HepG2 (cell line): ENCODE results near the gene RTN4RL2. TPM values are rescaled to one million over a fixed set of nuclear protein-coding genes. Genes with fewer than 3 reads are reported as not detected.

ENCODE experiments used
- BRCA1 ChIP-seq: sonication (generic); formaldehyde crosslinking; IDR thresholded peaks from 2 replicates; pipeline ENCODE4 v1.4.0; 2020; ENCODE audit warnings: missing genetic modification reagents
- EEA1 ChIP-seq: sonication (generic); formaldehyde crosslinking; IDR thresholded peaks from 2 replicates; pipeline ENCODE4 v1.5.1; 2020; ENCODE audit warnings: mild to moderate bottlenecking, missing genetic modification reagents, borderline replicate concordance
- FOXM1 ChIP-seq: sonication (generic); formaldehyde crosslinking; IDR thresholded peaks from 2 replicates; pipeline ENCODE4 v1.5.0; 2020; ENCODE audit warnings: missing genetic modification reagents
- GLMP ChIP-seq: sonication (generic); formaldehyde crosslinking; IDR thresholded peaks from 2 replicates; pipeline ENCODE4 v1.9.0; 2021; ENCODE audit warnings: missing genetic modification reagents, mild to moderate bottlenecking, borderline replicate concordance
- KAT2B ChIP-seq: fragments of 150-350 bp; IDR thresholded peaks from 2 replicates; pipeline ENCODE4 v1.6.1; 2014; ENCODE audit warnings: low read depth, low read length, borderline replicate concordance
- KDM5B ChIP-seq: sonication (generic); formaldehyde crosslinking; IDR thresholded peaks from 2 replicates; pipeline ENCODE4 v1.4.0; 2020; ENCODE audit warnings: missing genetic modification reagents, mild to moderate bottlenecking, borderline replicate concordance
- MXI1 ChIP-seq: IDR thresholded peaks from 3 replicates; pipeline ENCODE4 v1.6.1; 2012; ENCODE audit warnings: low read depth, low read length, inconsistent platforms, borderline replicate concordance
- NONO ChIP-seq, 2 experiments: fragments of 450-650 bp in 1 of 2; sonication (generic) in 1 of 2; formaldehyde crosslinking in 1 of 2; IDR thresholded peaks in 1 of 2; conservative IDR thresholded peaks in 1 of 2; 2 replicates each; pipeline versions ENCODE4 v1.6.1 to v1.8.0; 2017 to 2022; ENCODE audit warnings: mild to moderate bottlenecking in 1 of 2, missing genetic modification reagents in 1 of 2, moderate library complexity in 1 of 2
- NR2C2 ChIP-seq: sonication (generic); formaldehyde crosslinking; IDR thresholded peaks from 2 replicates; pipeline ENCODE4 v1.4.0; 2020; ENCODE audit warnings: missing genetic modification reagents, mild to moderate bottlenecking, moderate library complexity, borderline replicate concordance
- SIX1 ChIP-seq: sonication (generic); formaldehyde crosslinking; IDR thresholded peaks from 2 replicates; pipeline ENCODE4 v1.4.0; 2020; ENCODE audit warnings: missing genetic modification reagents, borderline replicate concordance
- TRIM24 ChIP-seq: sonication (generic); formaldehyde crosslinking; IDR thresholded peaks from 2 replicates; pipeline ENCODE4 v1.8.0; 2022; ENCODE audit warnings: mild to moderate bottlenecking, missing genetic modification reagents
- U2AF2 ChIP-seq: fragments of 200-400 bp; formaldehyde crosslinking; IDR thresholded peaks from 2 replicates; pipeline ENCODE4 v1.6.1; 2017; ENCODE audit warnings: low read depth, mild to moderate bottlenecking, low read length
- ZHX1 ChIP-seq: sonication (generic); formaldehyde crosslinking; IDR thresholded peaks from 2 replicates; pipeline ENCODE4 v1.8.1; 2022; ENCODE audit warnings: low read depth, mild to moderate bottlenecking, missing genetic modification reagents
- ZNF234 ChIP-seq: sonication (generic); formaldehyde crosslinking; conservative IDR thresholded peaks from 2 replicates; pipeline ENCODE4 v1.5.1; 2020; ENCODE audit warnings: mild to moderate bottlenecking, missing genetic modification reagents
- ZNF264 ChIP-seq: sonication (generic); formaldehyde crosslinking; IDR thresholded peaks from 2 replicates; pipeline ENCODE4 v1.4.0; 2020; ENCODE audit warnings: missing genetic modification reagents
- ZNF335 ChIP-seq: sonication (generic); formaldehyde crosslinking; IDR thresholded peaks from 2 replicates; pipeline ENCODE4 v1.4.0; 2020; ENCODE audit warnings: missing genetic modification reagents
- ZNF589 ChIP-seq: sonication (generic); formaldehyde crosslinking; conservative IDR thresholded peaks from 2 replicates; pipeline ENCODE4 v1.8.0; 2022; ENCODE audit warnings: mild to moderate bottlenecking, moderate library complexity, missing genetic modification reagents
- polyA plus RNA-seq, 8 experiments: library from polyadenylated mRNA; depleted of rRNA in 3 of 8; stranded (reverse) in 7 of 8; unstranded in 1 of 8; fragments of >200 nt; fragmentation: Illumina TruSeq in 4 of 8; extraction: Trizol in 4 of 8; gene quantifications; 2 replicates each; pipeline versions ENCODE4 v1.2.1 to v1.2.3, GENCODE V29; 2011 to 2016; ENCODE audit warnings: low read depth in 4 of 8, missing spikeins in 1 of 8, mixed read lengths in 1 of 8; ENCODE audit not compliant: insufficient read depth in 1 of 8
- total RNA-seq, 5 experiments: library from RNA; depleted of rRNA; stranded (reverse); fragments of >200 nt; fragmentation: Illumina TruSeq; extraction: Trizol; gene quantifications; 2 replicates each; pipeline ENCODE4 v1.2.3, GENCODE V29; 2016; ENCODE audit warnings: low read depth in 1 of 5
- TF ChIP-seq, protein P1 (sequence below): IDR thresholded peaks from 2 replicates; pipeline ENCODE4 v1.4.0; 2020; ENCODE audit warnings: mild to moderate bottlenecking, missing genetic modification reagents
- TF ChIP-seq, protein P2 (sequence below): sonication (generic); formaldehyde crosslinking; IDR thresholded peaks from 2 replicates; pipeline ENCODE4 v1.5.1; 2020; ENCODE audit warnings: mild to moderate bottlenecking, missing genetic modification reagents, moderate library complexity

RTN4RL2 gene
- total and polyA plus RNA-seq, 2 of the 13 experiments (the other 11 are each of a cell fraction or from before 2014, with no cell fraction given), result 1.3 to 4.3 TPM

DNA sequence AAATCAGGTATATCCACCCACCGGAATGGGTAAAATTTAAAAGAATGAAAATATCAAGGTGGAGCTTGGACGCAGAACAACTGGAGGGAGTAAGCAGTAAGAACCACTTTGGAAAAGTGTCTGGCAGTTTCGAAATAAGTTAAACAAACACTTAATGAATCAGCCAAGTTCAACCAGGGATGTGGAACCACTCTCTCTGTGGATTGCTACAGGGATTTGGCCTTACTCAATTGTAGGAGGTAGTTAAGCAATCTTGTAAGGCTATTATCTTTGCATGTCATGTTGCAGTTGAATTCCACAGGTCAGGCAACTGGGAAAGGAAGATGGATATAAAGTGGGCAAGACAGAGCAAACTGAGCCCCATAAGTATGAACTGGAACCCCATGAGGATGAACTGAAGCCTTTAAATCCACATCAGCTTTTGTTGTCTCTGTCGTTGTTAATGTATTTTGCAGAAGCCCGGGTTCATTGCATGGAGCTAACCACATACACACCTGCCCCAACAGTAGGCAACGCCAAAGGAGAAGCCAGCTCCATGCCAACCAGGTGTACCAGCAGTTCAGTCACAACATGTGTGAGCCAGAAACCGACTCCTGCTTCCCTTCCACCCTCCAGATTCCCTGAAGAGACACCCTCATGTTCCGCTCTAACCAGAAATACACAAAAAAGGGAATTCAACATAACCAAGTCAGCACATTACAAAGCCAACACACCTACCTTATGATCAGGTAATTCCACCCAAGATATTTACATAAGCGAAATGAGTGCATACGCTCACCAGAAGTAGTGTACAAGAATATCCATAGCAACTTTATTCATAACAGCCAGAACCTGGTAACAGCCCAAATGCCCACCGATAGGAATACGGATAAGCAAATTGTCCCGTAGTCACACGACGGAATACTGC, 25.4 kb upstream of the RTN4RL2 start (continued):
- no peak for TF ChIP-seq U2AF2
- no peak for TF ChIP-seq EEA1 (CRISPR knock-in tag)
- TF ChIP-seq, protein P1, sequence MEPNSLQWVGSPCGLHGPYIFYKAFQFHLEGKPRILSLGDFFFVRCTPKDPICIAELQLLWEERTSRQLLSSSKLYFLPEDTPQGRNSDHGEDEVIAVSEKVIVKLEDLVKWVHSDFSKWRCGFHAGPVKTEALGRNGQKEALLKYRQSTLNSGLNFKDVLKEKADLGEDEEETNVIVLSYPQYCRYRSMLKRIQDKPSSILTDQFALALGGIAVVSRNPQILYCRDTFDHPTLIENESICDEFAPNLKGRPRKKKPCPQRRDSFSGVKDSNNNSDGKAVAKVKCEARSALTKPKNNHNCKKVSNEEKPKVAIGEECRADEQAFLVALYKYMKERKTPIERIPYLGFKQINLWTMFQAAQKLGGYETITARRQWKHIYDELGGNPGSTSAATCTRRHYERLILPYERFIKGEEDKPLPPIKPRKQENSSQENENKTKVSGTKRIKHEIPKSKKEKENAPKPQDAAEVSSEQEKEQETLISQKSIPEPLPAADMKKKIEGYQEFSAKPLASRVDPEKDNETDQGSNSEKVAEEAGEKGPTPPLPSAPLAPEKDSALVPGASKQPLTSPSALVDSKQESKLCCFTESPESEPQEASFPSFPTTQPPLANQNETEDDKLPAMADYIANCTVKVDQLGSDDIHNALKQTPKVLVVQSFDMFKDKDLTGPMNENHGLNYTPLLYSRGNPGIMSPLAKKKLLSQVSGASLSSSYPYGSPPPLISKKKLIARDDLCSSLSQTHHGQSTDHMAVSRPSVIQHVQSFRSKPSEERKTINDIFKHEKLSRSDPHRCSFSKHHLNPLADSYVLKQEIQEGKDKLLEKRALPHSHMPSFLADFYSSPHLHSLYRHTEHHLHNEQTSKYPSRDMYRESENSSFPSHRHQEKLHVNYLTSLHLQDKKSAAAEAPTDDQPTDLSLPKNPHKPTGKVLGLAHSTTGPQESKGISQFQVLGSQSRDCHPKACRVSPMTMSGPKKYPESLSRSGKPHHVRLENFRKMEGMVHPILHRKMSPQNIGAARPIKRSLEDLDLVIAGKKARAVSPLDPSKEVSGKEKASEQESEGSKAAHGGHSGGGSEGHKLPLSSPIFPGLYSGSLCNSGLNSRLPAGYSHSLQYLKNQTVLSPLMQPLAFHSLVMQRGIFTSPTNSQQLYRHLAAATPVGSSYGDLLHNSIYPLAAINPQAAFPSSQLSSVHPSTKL (CRISPR knock-in tag), result peak; percentile 97
- TF ChIP-seq NONO (IDR thresholded peaks at IDR 0.05), result no peak
- 0 out of 2 replicates have a peak, but pooled peaks have one; percentile 49 for TF ChIP-seq NONO (CRISPR knock-in tag; conservative IDR thresholded peaks at IDR 0.05)
- no peak; the same call in 1 of the 2 replicates for TF ChIP-seq ZHX1 (CRISPR knock-in tag)
- TF ChIP-seq TRIM24 (CRISPR knock-in tag), result peak; percentile 89
- no peak for TF ChIP-seq GLMP
- no peak for TF ChIP-seq MXI1
- TF ChIP-seq BRCA1, result no peak
- TF ChIP-seq KAT2B, result no peak
- peak; percentile 62 for TF ChIP-seq NR2C2 (CRISPR knock-in tag)
- TF ChIP-seq SIX1, result 0 out of 2 replicates have a peak, but pooled peaks have one; percentile 34
- TF ChIP-seq, protein P2, sequence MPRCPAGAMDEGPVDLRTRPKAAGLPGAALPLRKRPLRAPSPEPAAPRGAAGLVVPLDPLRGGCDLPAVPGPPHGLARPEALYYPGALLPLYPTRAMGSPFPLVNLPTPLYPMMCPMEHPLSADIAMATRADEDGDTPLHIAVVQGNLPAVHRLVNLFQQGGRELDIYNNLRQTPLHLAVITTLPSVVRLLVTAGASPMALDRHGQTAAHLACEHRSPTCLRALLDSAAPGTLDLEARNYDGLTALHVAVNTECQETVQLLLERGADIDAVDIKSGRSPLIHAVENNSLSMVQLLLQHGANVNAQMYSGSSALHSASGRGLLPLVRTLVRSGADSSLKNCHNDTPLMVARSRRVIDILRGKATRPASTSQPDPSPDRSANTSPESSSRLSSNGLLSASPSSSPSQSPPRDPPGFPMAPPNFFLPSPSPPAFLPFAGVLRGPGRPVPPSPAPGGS, result no peak
- TF ChIP-seq FOXM1 (CRISPR knock-in tag), result no peak
- peak; percentile 59; the same call in 1 of the 2 replicates for TF ChIP-seq ZNF264 (CRISPR knock-in tag)
- TF ChIP-seq ZNF589 (CRISPR knock-in tag), result no peak
- no peak for TF ChIP-seq ZNF335 (CRISPR knock-in tag)
- TF ChIP-seq KDM5B, result no peak
- no peak for TF ChIP-seq ZNF234
